Astrocyte (in vitro differentiated cells and primary cell): ENCODE data around the gene ZMYM5.
"Not testable (repeated sequence)": the region's sequence is repeated elsewhere in the genome, so short reads cannot be mapped to it uniquely, and the experiment has no call there.

Experiments used
- CTCF ChIP-seq: IDR thresholded peaks from 2 replicates; pipeline ENCODE4 v1.5.1; 2011; ENCODE audit warnings: low read depth, mild to moderate bottlenecking, inconsistent platforms, low read length, moderate library complexity; ENCODE audit not compliant: insufficient read depth
- EZH2 ChIP-seq: IDR thresholded peaks from 2 replicates; pipeline ENCODE4 v1.6.1; 2012; ENCODE audit warnings: mild to moderate bottlenecking, low read length, inconsistent platforms; ENCODE audit not compliant: insufficient read depth

GRCh38 chr13:19780753-19781418, 82.6 kb downstream of the ZMYM5 start:
- TF ChIP-seq CTCF, EZH2: not testable (repeated sequence)
